Retinal pigment epithelial cell (primary cell): Measurements from ENCODE around the gene ADARB2.

Source experiments
- DNase-seq: peaks from one replicate; pipeline ENCODE4 v3.0.0-alpha.2; 2010; ENCODE audit warnings: low read depth
- H3K4me3 ChIP-seq: 2 replicates; pipeline ENCODE4 v1.5.1; 2011; ENCODE audit warnings: mild to moderate bottlenecking, low read length, control low read depth, moderate library complexity
- CTCF ChIP-seq: conservative IDR thresholded peaks from 2 replicates; pipeline ENCODE4 v1.5.1; 2011; ENCODE audit warnings: low read depth, low read length, control low read depth, inconsistent platforms

ADARB2 gene

GRCh38 chr10:1526436-1527055, 210.8 kb downstream of the ADARB2 start:
- H3K4me3 ChIP-seq: no peak overlapping the region
- no peak for TF ChIP-seq CTCF
- DNase-seq: no peak

DNA sequence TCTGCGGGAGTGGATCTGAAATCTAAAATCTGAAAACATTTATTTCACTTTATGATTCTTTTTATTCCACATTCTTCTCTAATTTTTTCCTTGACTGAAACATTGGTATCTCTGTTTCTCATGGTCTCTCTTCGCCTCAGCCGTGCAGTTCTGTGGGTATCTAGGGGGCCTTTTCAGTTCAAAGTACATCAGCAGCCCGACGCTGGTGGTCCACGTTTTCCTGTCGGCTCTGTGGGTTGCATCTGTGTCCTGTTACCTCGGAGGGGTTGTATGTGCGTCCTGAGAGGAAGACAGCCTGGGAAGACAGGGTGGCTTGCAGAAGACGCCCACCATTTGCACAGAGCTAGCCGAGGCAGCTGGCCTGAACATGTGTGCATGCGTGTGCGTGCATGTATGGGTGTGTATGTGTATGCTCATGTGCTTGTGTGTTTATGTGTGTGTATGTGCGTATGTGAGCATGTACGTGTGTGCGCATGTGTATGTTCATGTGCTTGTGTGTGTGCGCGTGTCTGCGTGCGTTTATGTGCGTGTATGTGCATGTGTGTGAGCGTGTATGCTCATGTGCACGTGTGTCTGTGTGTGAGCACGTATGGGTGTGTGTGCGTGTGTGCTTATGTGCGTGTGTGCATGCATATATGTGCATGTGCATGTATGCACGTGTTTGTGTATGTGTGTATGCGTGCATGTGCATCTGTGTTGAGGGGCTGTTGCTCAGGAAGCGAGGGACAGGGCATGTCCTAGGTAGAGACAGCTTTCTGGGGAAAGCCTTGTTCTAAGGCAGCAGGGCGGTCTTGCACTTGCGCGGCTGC, 211.8 kb downstream of the ADARB2 start:
- H3K4me3 ChIP-seq: no peak overlapping the region
- no peak for TF ChIP-seq CTCF
- no peak for DNase-seq

GRCh38 chr10:1524540-1524939, 212.8 kb downstream of the ADARB2 start:
- TF ChIP-seq CTCF: no peak
- no peak overlapping the region for H3K4me3 ChIP-seq
- DNase-seq: no peak

DNA sequence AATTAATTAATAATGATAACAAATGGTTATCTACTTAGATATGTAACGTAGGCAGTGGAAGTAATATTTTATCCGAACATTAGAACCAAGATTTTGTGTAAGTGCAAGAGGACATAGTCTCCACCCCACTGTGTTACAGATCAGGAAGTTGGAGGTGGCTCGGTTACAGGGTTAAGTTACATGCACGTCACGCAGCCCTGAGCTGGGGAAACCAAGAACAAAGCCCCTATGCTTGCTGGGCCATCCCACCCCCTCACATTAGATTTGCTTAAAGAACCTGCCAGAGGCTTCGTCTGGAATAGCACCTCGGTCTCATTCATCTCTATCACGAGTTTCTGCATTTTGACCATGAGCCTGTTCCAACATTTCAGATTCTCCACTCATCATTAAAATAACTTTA, 214.1 kb downstream of the ADARB2 start:
- no peak overlapping the region for H3K4me3 ChIP-seq
- no peak for DNase-seq
- no peak for TF ChIP-seq CTCF

DNA sequence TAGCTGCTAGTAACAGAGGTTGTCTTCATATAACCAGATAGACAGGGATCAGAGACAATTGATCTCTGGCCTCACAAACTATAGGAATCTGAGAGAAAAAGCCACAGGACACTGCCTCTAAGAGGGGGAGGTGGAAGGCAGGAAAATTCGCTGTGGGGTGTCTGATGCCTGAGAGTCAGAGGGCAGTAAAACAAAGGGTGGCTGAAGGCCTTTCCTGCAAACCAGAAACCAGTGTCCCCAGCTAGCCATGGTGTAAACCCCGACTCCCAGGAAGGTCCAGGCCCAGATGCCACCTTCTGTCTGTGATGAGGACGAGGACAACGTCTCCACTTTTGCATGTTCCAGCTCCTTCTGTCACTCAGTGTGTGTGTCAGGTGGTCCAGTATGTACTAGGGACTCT, 215.1 kb downstream of the ADARB2 start:
- DNase-seq: no peak
- TF ChIP-seq CTCF: no peak
- no peak overlapping the region for H3K4me3 ChIP-seq

DNA sequence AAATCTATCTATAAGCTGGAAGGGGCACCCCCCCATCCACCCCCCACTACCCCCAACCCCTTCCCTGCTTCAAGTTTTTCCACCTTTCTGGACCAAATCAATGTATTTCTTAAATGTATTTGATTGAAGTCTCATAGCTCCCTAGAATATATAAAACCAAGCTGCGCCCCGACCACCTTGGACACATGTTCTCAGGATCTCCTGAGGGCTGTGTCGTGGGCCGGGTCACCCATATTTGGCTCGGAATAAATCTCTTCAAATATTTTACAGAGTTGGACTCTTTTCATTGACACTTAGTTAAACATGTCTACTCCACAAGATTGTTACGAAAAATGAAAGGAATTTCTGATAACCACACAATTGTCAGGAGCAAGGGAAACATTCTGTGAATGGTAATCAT, 215.6 kb downstream of the ADARB2 start:
- no peak overlapping the region for H3K4me3 ChIP-seq
- no peak for DNase-seq
- TF ChIP-seq CTCF: no peak
